Rectal smooth muscle tissue (tissue), 1 donor: ENCODE results near the gene INSYN2B.

Experiments
- H3K27ac ChIP-seq: one replicate; pipeline ENCODE4 v1.7.0; 2013; ENCODE audit warnings: low read depth, low read length, inconsistent platforms
- H3K27me3 ChIP-seq: one replicate; pipeline ENCODE4 v1.7.0; 2013; ENCODE audit warnings: low read length; ENCODE audit not compliant: control insufficient read depth, insufficient read depth
- H3K36me3 ChIP-seq: one replicate; pipeline ENCODE4 v1.7.0; 2013; ENCODE audit warnings: low read length; ENCODE audit not compliant: control insufficient read depth, insufficient read depth
- H3K4me1 ChIP-seq: one replicate; pipeline ENCODE4 v1.7.0; 2013; ENCODE audit warnings: low read length; ENCODE audit not compliant: control insufficient read depth, insufficient read depth
- H3K4me3 ChIP-seq: one replicate; pipeline ENCODE4 v1.7.0; 2013; ENCODE audit warnings: low read length
- H3K9ac ChIP-seq: one replicate; pipeline ENCODE4 v1.7.0; 2013; ENCODE audit warnings: low read length

INSYN2B gene

GRCh38 chr5:169980418-169981053, at the start of gene INSYN2B:
Gene INSYN2B (minus strand): TSS chr5:169980495. CDS start chr5:169883898, 96,597 bp downstream.
- no peak within 1 kb of the TSS for H3K9ac ChIP-seq
- H3K27me3 ChIP-seq = no peaks in the 10 kb centered on the region
- no peak within 1 kb of the TSS for H3K27ac ChIP-seq
- no peak within 1 kb of the TSS for H3K4me3 ChIP-seq
- H3K4me1 ChIP-seq = no peaks in the 10 kb centered on the region
- no peaks in the 10 kb centered on the region for H3K36me3 ChIP-seq

- no peak overlapping the region for H3K27ac ChIP-seq
- no peaks in the 10 kb centered on the region for H3K36me3 ChIP-seq
- H3K27me3 ChIP-seq = no peaks in the 10 kb centered on the region
- H3K4me3 ChIP-seq = no peak overlapping the region
- H3K9ac ChIP-seq = no peak overlapping the region
- no peaks in the 10 kb centered on the region for H3K4me1 ChIP-seq
Measured at GRCh38 chr5:170028124-170028523, 47.8 kb upstream of the INSYN2B start.

- H3K27ac ChIP-seq = no peak overlapping the region
- H3K9ac ChIP-seq = no peak overlapping the region
- H3K4me1 ChIP-seq = no peaks in the 10 kb centered on the region
- H3K27me3 ChIP-seq = no peaks in the 10 kb centered on the region
- H3K4me3 ChIP-seq = no peak overlapping the region
- no peaks in the 10 kb centered on the region for H3K36me3 ChIP-seq
Measured at GRCh38 chr5:170025853-170026252, 45.6 kb upstream of the INSYN2B start.

GRCh38 chr5:170021506-170021905, 41.2 kb upstream of the INSYN2B start:
- Histone ChIP-seq H3K9ac (no peak overlapping the region), H3K4me1 (no peaks in the 10 kb centered on the region), H3K27ac (no peak overlapping the region), H3K27me3 (no peaks in the 10 kb centered on the region), H3K36me3 (no peaks in the 10 kb centered on the region), H3K4me3 (no peak overlapping the region)

GRCh38 chr5:170020423-170020822, 40.1 kb upstream of the INSYN2B start:
- Histone ChIP-seq H3K9ac (no peak overlapping the region), H3K4me3 (no peak overlapping the region), H3K27me3 (no peaks in the 10 kb centered on the region), H3K27ac (no peak overlapping the region), H3K36me3 (no peaks in the 10 kb centered on the region), H3K4me1 (no peaks in the 10 kb centered on the region)

GRCh38 chr5:170012622-170013021, 32.3 kb upstream of the INSYN2B start:
- no peaks in the 10 kb centered on the region for H3K4me1 ChIP-seq
- H3K36me3 ChIP-seq = peaks cover 2% of the 10 kb centered on the region
- H3K27me3 ChIP-seq = no peaks in the 10 kb centered on the region
- no peak overlapping the region for H3K27ac ChIP-seq
- no peak overlapping the region for H3K9ac ChIP-seq
- no peak overlapping the region for H3K4me3 ChIP-seq

- H3K36me3 ChIP-seq = peaks cover 2% of the 10 kb centered on the region
- H3K4me3 ChIP-seq = no peak overlapping the region
- no peak overlapping the region for H3K9ac ChIP-seq
- H3K27ac ChIP-seq = no peak overlapping the region
- no peaks in the 10 kb centered on the region for H3K27me3 ChIP-seq
- H3K4me1 ChIP-seq = no peaks in the 10 kb centered on the region
Measured at GRCh38 chr5:170011751-170012150, 31.5 kb upstream of the INSYN2B start.

- no peak overlapping the region for H3K9ac ChIP-seq
- no peaks in the 10 kb centered on the region for H3K27me3 ChIP-seq
- H3K4me3 ChIP-seq = no peak overlapping the region
- H3K27ac ChIP-seq = no peak overlapping the region
- H3K36me3 ChIP-seq = peaks cover 2% of the 10 kb centered on the region
- H3K4me1 ChIP-seq = no peaks in the 10 kb centered on the region
Measured at GRCh38 chr5:170010595-170010994, 30.3 kb upstream of the INSYN2B start.

GRCh38 chr5:170008376-170008775, 28.1 kb upstream of the INSYN2B start:
- H3K4me3 ChIP-seq = no peak overlapping the region

GRCh38 chr5:170006021-170006420, 25.7 kb upstream of the INSYN2B start:
- no peak overlapping the region for H3K9ac ChIP-seq
- H3K27ac ChIP-seq = no peak overlapping the region
- no peaks in the 10 kb centered on the region for H3K4me1 ChIP-seq
- no peaks in the 10 kb centered on the region for H3K27me3 ChIP-seq
- H3K36me3 ChIP-seq = peaks cover 2% of the 10 kb centered on the region
- no peak overlapping the region for H3K4me3 ChIP-seq

More at GRCh38 chr5:170008376-170008775, 28.1 kb upstream of the INSYN2B start:
- Histone ChIP-seq H3K4me1 (no peaks in the 10 kb centered on the region), H3K27me3 (no peaks in the 10 kb centered on the region), H3K27ac (no peak overlapping the region), H3K36me3 (peaks cover 2% of the 10 kb centered on the region), H3K9ac (no peak overlapping the region)

- Histone ChIP-seq H3K4me3 (no peak overlapping the region), H3K9ac (no peak overlapping the region), H3K4me1 (no peaks in the 10 kb centered on the region), H3K27me3 (no peaks in the 10 kb centered on the region), H3K36me3 (no peaks in the 10 kb centered on the region), H3K27ac (no peak overlapping the region)
Measured at GRCh38 chr5:170000155-170000554, 19.9 kb upstream of the INSYN2B start.

- no peak overlapping the region for H3K9ac ChIP-seq
- H3K36me3 ChIP-seq = no peaks in the 10 kb centered on the region
- H3K4me1 ChIP-seq = no peaks in the 10 kb centered on the region
- no peaks in the 10 kb centered on the region for H3K27me3 ChIP-seq
- no peak overlapping the region for H3K27ac ChIP-seq
- no peak overlapping the region for H3K4me3 ChIP-seq
Measured at GRCh38 chr5:169999621-170000020, 19.3 kb upstream of the INSYN2B start.

- H3K4me1 ChIP-seq = no peaks in the 10 kb centered on the region
- no peak overlapping the region for H3K27ac ChIP-seq
- H3K9ac ChIP-seq = no peak overlapping the region
- no peak overlapping the region for H3K4me3 ChIP-seq
- H3K27me3 ChIP-seq = no peaks in the 10 kb centered on the region
- H3K36me3 ChIP-seq = no peaks in the 10 kb centered on the region
Measured at GRCh38 chr5:169997798-169998197, 17.5 kb upstream of the INSYN2B start.
